Right ventricle myocardium inferior (tissue), 1 donor: ENCODE data around the gene GPD2. TPM values are rescaled to one million over a fixed set of nuclear protein-coding genes. Genes with fewer than 3 reads are reported as not detected.
A peak's percentile ranks its signal among the peaks of the same experiment; 100 is the strongest.

Experiments
- ATAC-seq: fragments of 200-7000 bp; cut with Tn5 transposase; one replicate; pipeline ENCODE4 v1.9.1; 2020; ENCODE audit warnings: mild to moderate bottlenecking, moderate library complexity
- DNase-seq: peaks from one replicate; pipeline ENCODE4 v3.0.0; 2021; ENCODE audit errors: missing footprints
- intact Hi-C: fragments of 100-400 bp; cut with DNase I; formaldehyde crosslinking; loops from one replicate; pipeline ENCODE4 v1.11.0; 2022
- total RNA-seq: library from RNA; stranded (reverse); fragmentation: NEBNext Ultra II Directional; extraction: Animal tissue kit (Norgen Biotek cat#: 25700); gene quantifications from one replicate; pipeline ENCODE4 v1.2.1, GENCODE V29; 2021
- donor health status: DM: no; HTN: yes; CAD: no; lungs with severe emphysema.

Gene GPD2
- total RNA-seq, 1 donor from 2014 or later = 18.7 TPM

DNA sequence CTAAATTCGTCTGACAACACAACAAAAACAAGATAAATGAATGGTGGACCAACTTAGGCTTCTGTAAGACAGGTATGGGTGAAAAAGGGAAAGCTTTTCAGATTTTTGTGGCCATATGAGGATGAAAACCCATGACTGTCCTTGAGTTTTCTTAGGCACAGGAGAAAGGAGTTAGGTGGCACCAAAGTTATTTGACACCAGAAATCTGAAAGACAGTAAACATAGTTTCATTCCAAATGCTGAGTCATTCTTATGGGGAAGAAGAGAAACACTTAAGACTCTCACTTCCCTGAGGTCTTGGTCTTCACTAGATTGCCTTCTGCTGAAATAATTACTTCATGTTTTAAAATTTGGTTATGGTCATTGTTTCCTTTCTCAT, 5.2 kb upstream of the GPD2 start:
- ATAC-seq (no peak), DNase-seq (no peak)
- intact Hi-C loops = loop anchor here (10.0 kb wide), 1 partner anchor 134 kb away; no protein-coding TSS in a partner anchor

DNA sequence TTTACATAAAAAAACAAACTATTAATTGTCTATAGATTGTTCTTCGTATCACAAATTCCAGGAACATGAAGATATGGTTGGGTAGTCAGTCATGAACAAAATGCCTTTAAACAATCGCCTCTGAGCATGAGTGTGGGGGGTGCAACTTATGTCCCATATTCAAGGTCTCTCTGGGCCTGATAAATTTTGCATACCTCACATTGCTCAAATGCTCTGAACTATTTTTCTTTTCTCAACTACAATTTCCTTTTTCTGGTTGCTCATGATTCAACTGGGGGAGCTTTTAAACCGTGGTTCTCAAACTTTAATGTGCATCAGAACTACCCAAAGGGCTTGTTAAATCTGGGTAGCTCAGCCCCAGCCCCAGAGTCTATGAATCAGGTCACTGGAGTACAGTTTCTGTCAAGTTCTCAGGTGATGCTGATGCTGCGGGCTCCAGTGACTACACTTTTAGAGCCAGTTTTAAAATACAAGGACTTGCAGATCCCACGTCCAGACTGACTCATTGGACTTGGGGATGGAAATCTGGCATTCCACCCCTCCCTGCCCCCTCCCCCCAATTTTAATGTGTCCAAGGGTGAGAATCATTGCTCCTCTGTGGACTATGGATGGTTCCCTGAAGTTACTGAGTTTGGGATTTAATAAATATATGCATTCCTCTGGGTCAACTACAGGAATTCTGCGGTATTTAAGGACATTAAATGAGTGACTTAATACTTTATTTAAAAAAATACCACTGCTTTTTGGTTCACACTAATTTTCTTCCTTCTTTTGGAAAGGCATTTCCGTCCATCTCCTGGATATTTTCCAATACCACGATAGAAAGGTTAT, 1.5 kb upstream of the GPD2 start:
- ATAC-seq (no peak), DNase-seq (no peak)
- intact Hi-C loops = loop anchor here (1.0 to 10.0 kb wide), 4 partner anchors 34 to 153 kb away; no protein-coding TSS in a partner anchor

DNA sequence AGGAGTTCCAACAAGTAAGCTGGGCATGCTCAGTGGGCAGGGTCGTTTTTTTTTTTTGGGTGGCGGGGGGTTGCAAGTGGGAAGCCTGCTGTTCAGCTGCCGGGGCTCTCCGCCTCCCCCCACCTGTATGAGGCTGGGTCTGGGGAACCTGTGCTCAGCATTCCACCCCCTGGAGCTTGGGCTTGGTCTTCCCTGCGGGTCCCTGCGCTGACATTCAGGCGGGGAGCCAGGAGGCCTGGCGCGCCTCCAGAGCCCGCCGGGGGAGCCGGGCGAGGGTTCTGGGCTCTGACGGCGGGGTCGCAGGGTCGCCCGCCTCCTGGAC, 822 bp upstream of the GPD2 start:
- ATAC-seq = peak; percentile 29
- DNase-seq = no peak
- intact Hi-C loops = loop anchor here (1.0 to 10.0 kb wide), 4 partner anchors 35 to 152 kb away; no protein-coding TSS in a partner anchor

DNA sequence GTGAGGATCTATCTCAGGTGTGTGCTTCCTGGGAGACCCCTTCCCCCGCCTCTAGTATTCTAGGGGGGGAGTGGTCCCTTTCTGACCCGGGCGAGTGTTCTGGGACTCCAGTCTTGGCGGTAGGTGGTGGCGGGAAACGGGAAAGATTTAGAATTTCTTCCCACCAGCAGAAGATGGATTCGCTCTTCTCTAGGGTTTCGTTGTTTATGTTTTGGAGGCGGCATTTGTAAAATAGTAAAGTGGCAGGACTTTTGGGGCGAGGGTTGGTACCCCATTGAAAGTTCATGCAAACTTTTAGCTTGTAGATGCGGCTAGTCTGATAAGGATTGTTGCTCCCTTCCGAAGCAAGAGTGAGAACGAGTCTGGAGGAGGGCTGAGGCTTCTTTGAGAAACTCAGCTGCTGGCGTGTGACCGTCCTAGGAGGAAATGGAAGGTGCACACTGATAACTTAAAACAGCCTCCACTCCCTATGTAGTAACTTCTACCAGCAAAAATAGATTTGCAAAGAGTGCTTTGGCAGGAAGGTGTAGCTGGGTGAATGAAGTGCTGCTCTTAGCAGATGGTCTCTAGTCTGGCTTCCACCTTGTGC, 412 bp downstream of the GPD2 start:
- no peak for DNase-seq
- no peak for ATAC-seq
- intact Hi-C loops = loop anchor here (2.0 to 10.0 kb wide), 5 partner anchors 36 to 151 kb away; no protein-coding TSS in a partner anchor

DNA sequence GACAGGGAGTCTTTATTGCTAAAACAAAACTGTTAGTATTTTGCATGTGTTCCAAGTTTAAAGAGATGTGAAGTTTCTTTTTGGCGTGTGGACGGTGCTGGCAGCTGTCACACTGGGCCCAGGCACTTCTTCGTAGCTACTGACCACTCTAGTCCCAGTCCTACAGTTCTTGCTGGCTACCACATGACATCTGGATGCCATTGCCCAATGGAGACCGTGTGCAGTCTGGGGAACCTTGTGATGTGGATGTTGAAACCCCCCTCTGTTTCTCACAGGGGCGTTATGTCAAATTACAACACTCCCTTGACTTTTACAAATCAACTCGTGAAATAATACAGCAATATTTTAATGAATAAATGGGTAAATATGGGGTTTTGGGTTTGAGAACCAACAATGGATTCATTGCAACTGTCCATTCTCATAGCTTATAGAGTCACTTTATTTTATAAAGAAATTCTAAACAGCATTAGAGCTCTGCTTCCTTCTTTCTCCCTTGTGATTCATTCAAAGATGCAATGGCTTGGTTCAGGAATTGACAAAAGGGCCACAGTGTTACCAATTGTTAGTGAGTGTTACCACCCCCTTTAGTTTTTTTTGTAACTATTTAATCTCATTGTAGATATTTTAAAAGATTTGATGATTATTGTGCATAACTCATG, 1.2 kb downstream of the GPD2 start:
- DNase-seq = no peak
- intact Hi-C loops = loop anchor here (2.0 to 10.0 kb wide), 5 partner anchors 35 to 150 kb away; no protein-coding TSS in a partner anchor
- ATAC-seq = no peak

DNA sequence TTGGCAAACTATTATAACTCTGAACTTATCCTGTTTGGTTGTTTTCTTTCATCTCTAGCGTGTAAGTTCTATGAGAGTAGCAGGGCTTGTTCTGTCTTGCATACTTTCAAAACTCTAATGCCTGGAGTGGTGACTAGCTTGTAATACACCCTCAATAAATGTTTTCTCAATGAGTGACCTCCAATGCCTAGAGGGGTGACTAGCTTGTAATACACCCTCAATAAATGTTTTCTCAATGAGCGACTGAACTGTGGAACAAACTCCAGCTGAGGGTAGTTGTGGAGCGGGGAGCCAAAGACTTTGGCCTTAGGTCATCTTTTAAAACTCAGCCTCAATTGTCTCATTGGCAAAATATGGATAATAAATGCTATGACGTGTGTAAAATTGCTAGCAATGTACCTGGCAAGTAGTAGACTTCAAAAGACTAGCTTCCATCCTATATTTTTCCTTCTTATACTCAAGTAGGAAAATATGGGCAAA, 1.8 kb downstream of the GPD2 start:
- no peak for ATAC-seq
- DNase-seq = no peak
- intact Hi-C loops = loop anchor here (2.0 to 10.0 kb wide), 5 partner anchors 34 to 149 kb away; no protein-coding TSS in a partner anchor

DNA sequence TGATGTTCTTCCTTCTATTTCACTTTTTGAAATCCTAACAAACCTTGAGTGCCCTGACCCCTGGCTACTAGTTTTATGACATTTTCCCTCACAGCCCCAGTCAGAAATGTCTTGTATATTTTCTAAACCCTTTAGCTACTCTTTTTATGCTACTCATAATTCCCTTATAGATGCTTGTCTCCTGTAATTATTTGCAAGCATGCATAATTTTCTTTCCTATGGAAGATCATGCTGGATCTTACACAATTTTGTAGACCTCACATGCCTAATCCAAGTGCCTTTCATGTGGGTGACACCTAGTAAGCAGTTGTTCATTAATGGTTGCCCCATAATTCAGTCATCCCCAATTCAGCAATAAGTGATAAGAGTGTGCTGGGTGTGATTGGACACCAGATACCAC, 6.9 kb downstream of the GPD2 start:
- no peak for ATAC-seq
- intact Hi-C loops = no loop called here
- no peak for DNase-seq

DNA sequence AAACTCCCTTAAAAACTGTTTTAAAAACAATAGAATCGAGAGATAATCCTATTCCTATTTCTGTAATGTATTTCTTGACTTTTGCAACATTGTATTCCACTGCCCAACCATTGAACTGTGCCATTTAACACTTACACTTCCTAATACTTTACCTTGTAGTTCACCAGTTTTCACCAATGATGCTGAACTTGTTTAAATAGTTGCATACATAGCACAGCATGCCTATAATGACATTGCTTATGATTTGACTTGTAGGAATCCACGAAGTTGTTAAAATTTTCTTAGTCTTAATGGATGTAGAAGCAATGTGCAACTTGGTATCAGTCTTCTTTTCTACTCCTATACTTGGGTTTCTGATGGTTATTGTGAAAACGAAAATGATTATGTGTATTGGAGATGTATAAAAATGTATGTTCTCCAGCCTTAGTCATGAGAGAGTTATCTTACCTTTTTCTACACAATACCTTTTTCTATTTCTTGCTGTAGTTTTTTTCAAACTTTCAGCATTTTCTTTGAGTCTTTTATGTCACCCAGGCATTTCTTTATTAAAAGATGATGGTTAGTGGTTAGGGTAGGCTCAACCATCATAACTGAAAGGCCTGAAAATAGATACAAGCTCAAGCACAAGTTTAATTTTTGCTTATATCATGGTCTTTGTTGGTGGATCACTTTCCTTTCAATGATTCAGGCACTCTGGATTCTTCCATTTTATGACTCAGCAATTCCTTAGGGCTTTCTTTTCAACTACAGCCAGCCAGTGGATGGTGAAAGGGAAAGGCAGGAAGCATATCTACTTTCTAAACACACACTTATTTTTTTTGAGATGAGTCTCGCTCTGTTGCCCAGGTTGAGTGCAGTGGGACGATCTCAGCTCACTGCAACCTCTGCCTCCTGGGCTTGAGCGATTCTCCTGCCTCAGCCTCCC, 9.4 kb downstream of the GPD2 start:
- intact Hi-C loops = no loop called here

DNA sequence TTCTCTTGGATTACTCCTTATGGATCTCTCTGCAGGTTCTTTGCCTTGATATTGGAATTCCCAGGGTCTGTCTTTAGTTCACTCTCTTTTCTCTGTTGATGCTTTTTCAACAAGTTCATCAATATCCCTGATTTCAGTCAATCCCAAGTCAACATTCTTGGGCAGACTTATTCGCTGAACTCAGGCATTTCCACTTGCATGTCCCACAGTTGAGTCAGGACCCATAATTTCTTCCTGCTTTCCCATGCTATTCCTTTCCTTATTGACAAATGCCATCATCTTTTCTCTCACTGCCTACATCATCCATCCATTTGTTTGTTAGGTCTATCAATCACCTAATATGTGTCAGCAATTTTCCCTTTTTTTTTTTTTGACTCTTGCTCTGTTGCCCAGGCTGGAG, 11.6 kb downstream of the GPD2 start:
- ATAC-seq (no peak), DNase-seq (no peak)
- intact Hi-C loops = no loop called here

More for the DNA sequence above, 9.4 kb downstream of the GPD2 start:
- DNase-seq = no peak
- peak; percentile 52 for ATAC-seq

DNA sequence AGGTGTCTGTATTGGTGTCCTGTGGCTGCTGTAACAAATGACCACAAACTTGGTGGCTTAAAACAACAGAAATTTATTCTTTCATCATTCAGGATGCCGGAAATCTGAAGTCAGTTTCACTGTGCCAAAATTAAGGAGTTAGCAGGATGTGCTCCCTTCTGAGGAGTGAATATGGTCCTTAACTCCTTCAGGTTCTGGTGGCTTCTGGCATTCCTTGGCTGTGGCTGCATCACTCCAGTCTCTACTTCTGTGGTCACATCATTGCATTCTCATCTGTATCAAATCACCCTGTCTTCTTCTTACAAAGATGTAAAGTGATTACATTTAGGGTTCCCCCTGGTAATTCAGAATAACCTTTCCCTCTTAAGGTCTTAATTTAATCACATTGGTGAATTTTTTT, 12.6 kb downstream of the GPD2 start:
- intact Hi-C loops = no loop called here
- ATAC-seq (no peak), DNase-seq (no peak)

DNA sequence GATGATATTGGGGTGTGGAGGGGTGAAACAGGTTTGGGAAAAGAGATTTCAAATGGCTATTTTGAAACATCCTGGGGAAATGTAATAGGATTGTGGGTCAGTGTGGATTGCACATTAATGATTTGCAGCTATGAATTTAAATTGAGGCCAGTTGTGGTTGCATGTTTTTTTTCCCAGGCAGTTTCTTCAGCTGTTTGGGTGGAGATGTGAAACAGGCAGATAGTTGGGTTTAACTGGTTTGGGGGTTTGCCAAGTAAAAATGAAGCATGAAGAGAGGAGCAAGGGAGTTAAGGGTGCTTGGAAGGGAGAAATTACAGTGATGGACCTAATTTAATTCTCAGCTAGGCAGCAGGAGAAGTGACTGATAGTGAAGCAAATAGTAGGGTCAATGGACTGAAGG, 16.8 kb downstream of the GPD2 start:
- no peak for ATAC-seq
- DNase-seq = no peak
- intact Hi-C loops = no loop called here

DNA sequence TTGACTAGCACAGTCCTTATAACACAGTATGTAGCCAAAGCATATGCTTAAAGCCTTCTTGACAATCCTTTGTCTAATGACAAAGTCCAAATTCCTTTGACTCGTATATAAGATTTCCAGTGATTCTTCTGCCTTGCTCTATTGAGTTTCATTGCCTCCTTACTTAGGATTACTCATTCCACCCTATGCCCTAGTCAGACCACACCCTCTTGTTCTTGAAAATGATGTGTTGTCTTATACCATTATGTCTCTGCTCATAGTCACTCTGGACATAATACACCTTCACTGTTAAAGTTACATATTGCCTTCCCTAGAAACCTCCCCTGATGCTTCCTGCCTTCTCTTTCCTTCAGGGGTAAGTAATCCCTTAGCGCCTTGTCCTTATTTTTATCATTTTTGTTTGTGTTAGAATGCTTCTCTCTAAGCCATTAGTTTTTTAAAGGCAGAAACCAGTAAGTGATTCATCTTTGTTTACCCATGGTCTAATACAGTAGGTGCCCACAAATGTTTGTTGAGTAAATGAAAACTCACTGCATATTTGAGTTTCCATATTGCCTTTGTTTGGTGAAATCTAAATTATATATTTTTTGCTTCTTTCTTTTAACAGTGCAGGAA, 19.3 kb downstream of the GPD2 start:
- no peak for DNase-seq
- no peak for ATAC-seq
- intact Hi-C loops = no loop called here

DNA sequence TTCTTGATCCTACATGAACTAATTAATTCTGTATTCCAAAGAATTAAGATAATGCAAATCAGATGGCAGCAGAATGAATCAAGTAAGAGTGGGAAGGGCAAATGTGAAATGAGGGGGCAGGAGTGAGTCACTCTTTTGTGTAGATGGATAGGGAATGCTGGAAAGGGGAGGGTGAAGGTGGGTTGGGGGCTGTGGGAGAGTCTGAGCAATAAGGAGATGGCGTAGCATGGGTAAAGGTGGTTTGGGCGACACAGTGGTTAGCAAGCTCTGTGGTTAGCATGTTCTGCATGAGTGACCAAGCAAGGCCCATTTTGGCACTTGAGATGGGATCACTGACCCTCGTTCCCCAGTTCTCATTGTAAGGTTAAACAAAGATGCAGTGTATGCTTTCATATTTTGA, 20.4 kb downstream of the GPD2 start:
- intact Hi-C loops = no loop called here
- ATAC-seq (no peak), DNase-seq (no peak)

DNA sequence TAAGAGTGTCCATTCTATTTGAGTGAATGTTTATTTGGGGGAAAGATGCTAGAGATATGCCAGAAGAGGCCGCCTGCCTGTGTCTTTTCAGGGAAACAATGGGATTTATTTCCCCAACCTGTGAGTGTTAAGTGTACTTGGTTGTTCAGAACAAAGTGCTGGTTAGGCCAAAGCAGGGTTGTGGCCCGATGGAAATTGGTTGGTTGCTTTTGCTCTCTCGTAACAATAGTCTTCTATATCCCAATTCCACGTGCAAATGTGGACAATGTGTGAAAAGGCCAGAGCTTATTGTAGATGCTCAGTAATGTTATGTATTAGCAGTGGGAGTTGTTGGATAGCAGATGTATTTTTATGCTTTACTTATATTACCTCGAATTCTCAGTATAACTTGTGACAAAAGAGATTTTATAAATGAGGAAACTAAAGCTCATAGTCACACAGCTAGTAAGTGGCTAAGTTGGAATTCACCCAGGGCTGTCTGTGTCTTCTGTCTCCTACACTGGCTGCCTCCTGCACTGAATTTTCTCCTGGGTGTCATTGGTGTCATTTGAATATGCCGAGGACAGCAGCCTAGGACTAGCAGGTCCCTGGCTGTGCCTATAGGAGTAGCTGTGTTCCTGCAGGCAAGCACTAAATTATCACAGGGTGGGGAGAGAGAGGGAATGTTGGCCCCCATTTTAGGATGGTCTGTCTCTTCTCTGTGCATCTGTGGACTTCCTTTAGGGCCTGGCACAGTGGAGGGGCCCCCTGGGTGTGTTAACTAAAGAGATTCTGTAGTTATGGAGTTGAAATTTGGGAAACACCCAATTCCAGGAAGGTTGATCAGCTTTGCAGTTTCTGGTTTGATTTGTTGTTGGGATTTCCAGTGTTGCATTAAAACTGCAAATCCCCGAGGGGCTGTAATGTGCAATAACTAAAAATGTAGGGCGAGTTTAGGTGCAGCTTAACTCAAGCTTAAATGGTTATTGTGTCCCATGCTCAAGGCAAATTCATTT, 21.6 kb downstream of the GPD2 start:
- peak; percentile 66 for ATAC-seq
- intact Hi-C loops = no loop called here
- no peak for DNase-seq

DNA sequence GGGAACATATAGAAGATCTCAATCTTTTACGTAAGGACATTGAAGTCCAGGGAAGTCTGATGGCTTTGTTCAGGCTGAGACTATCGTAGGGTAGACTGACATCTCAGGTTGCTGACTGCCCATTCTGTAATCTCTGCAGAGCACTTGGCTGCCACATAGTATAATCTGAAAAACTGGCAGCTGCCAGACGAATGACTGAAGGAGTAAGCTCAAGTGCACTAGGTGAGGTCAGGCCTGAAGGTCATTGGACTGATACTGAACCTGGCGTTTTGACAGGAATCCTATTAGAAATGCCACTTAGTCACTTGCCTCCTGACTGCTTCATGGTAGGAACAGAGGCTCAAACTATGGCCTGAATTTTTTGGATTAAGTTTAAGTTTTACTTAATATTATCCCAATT, 23.5 kb downstream of the GPD2 start:
- intact Hi-C loops = loop anchor here (2.0 kb wide), 1 partner anchor 125 kb away; no protein-coding TSS in a partner anchor
- DNase-seq (no peak), ATAC-seq (peak; percentile 75)

DNA sequence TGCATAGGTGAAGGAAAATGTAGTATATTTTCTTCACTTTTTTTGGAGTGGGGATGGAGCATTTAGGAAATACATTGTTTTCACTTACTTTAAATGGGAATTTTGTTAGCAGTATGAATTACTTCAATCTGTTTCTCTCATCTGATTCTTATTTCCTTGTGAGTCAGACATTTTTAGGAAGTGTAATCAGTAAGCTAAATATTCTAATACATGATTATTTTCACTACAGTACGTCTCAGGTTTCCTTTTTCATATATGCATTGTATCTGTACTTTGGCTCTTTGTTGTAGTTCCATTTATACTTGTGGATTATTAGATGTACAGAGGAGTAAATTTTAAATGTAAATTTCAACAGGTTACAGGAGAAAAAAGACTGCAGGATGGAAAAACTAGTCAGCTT, 27.9 kb downstream of the GPD2 start:
- intact Hi-C loops = no loop called here
- ATAC-seq (no peak), DNase-seq (no peak)

DNA sequence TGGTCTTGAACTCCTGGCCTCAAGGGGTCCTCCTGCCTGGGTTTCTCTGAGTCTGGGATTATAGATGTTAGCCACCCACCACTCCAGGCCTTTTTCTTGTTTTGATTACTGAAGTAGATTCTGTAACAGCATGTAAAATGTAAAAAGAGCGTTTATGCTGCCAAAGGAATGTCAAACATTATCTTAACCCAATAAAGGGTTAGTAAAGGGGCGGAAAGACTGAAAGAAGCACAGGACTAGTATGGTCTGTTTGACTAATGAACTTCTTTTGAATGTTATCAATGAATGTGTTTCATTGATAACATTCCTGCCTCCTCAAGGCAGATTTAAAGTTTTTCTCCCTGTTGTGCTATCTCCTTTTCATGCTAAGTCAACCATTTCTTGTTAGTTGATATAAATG, 29.4 kb downstream of the GPD2 start:
- DNase-seq = no peak
- no peak for ATAC-seq
- intact Hi-C loops = no loop called here
